ENCODE results near the gene ALCAM. TPM values are rescaled to one million over a fixed set of nuclear protein-coding genes. Genes with fewer than 3 reads are reported as not detected.

Gene ALCAM
- polyA plus RNA-seq, 3 donors, result 7.1 to 8.0 (median 7.9) TPM

- Histone ChIP-seq H3K4me1 (ENCODE audit: control insufficient read depth in 1 of 2, insufficient read depth in 2 of 2, low read length in 2 of 2) (no peaks in the 10 kb centered on the region), H3K9ac (ENCODE audit: insufficient read depth, low read length, poor library complexity, severe bottlenecking) (no peak overlapping the region), H3K4me2 (replicated peaks; ENCODE audit: extremely low read depth, low read length, poor library complexity, severe bottlenecking) (no peak overlapping the region), H2AFZ (ENCODE audit: insufficient read depth, low read depth, low read length, poor library complexity, severe bottlenecking) (no peak overlapping the region), H3K27me3 (ENCODE audit: control insufficient read depth in 2 of 2, insufficient read depth in 2 of 2, low read length in 2 of 2) (no peaks in the 10 kb centered on the region), H3K36me3 (replicated peaks in 1 of 2; ENCODE audit: control insufficient read depth in 1 of 2, insufficient read depth in 2 of 2, low read length in 2 of 2) (peaks cover 0 to 18% of the 10 kb centered on the region in 2 donors), H3K9me3 (replicated peaks in 1 of 2; ENCODE audit: control insufficient read depth in 1 of 2, insufficient read depth in 1 of 2, low read length in 2 of 2) (no peaks in the 10 kb centered on the region), H3K27ac (ENCODE audit: low read depth in 1 of 2, low read length in 2 of 2) (no peak overlapping the region), H3K79me2 (ENCODE audit: insufficient read depth, low read length) (no peaks in the 10 kb centered on the region), H4K20me1 (ENCODE audit: insufficient read depth, low read length) (no peaks in the 10 kb centered on the region), H3K4me3 (replicated peaks in 1 of 3; ENCODE audit: low read depth in 2 of 3, low read length in 3 of 3) (no peak overlapping the region)
- no peak for DNase-seq
- Mint-ChIP-seq H3K4me1 (no peaks in the 10 kb centered on the region), H3K27ac (no peak overlapping the region), H3K36me3 (peaks cover 13 to 18% of the 10 kb centered on the region in 2 donors), H3K4me3 (no peak overlapping the region), H3K27me3 (ENCODE audit: low read depth in 3 of 3) (peaks cover 0 to 3% (median 0%) of the 10 kb centered on the region in 3 donors), H3K9me3 (peaks cover 0 to 6% (median 0%) of the 10 kb centered on the region in 7 donors)
- intact Hi-C loops (cut with micrococcal nuclease), result no loop called here
- no peak for TF ChIP-seq CTCF (IDR thresholded peaks at IDR 0.05)
- WGBS (ENCODE audit: insufficient coverage), result 100% methylated on average over 1 of the region's 1 CpG
Observed at GRCh38 chr3:105579439-105579838, 212.7 kb downstream of the ALCAM start.

- no peaks in the 10 kb centered on the region for H3K4me1 Mint-ChIP-seq
- Histone ChIP-seq H3K27ac (ENCODE audit: low read depth in 1 of 2, low read length in 2 of 2) (no peak overlapping the region), H3K79me2 (ENCODE audit: insufficient read depth, low read length) (no peaks in the 10 kb centered on the region), H3K9ac (ENCODE audit: insufficient read depth, low read length, poor library complexity, severe bottlenecking) (no peak overlapping the region), H3K9me3 (replicated peaks in 1 of 2; ENCODE audit: control insufficient read depth in 1 of 2, insufficient read depth in 1 of 2, low read length in 2 of 2) (no peaks in the 10 kb centered on the region), H4K20me1 (ENCODE audit: insufficient read depth, low read length) (no peaks in the 10 kb centered on the region), H3K4me1 (ENCODE audit: control insufficient read depth in 1 of 2, insufficient read depth in 2 of 2, low read length in 2 of 2) (no peaks in the 10 kb centered on the region), H3K4me3 (replicated peaks in 1 of 3; ENCODE audit: low read depth in 2 of 3, low read length in 3 of 3) (no peak overlapping the region), H2AFZ (ENCODE audit: insufficient read depth, low read depth, low read length, poor library complexity, severe bottlenecking) (no peak overlapping the region), H3K27me3 (ENCODE audit: control insufficient read depth in 2 of 2, insufficient read depth in 2 of 2, low read length in 2 of 2) (no peaks in the 10 kb centered on the region), H3K36me3 (replicated peaks in 1 of 2; ENCODE audit: control insufficient read depth in 1 of 2, insufficient read depth in 2 of 2, low read length in 2 of 2) (peaks cover 0 to 11% of the 10 kb centered on the region in 2 donors), H3K4me2 (replicated peaks; ENCODE audit: extremely low read depth, low read length, poor library complexity, severe bottlenecking) (no peak overlapping the region)
- H3K27ac Mint-ChIP-seq, result no peak overlapping the region
- no peak overlapping the region for H3K4me3 Mint-ChIP-seq
- peaks cover 0 to 3% (median 0%) of the 10 kb centered on the region in 3 donors for H3K27me3 Mint-ChIP-seq (ENCODE audit: low read depth in 3 of 3)
- WGBS (ENCODE audit: insufficient coverage), result 100% methylated on average over 1 of the region's 7 CpGs
- DNase-seq, result no peak
- intact Hi-C loops (cut with micrococcal nuclease), result no loop called here
- no peak for TF ChIP-seq CTCF (IDR thresholded peaks at IDR 0.05)
- peaks cover 0 to 6% (median 2%) of the 10 kb centered on the region in 7 donors for H3K9me3 Mint-ChIP-seq
- H3K36me3 Mint-ChIP-seq, result peaks cover 9 to 12% of the 10 kb centered on the region in 2 donors
Observed at GRCh38 chr3:105580296-105580965, 213.7 kb downstream of the ALCAM start.

Measured in CD14-positive monocyte (primary cell).